IPS-15b (cell line): ENCODE results near the gene NEU4.

Experiments
- H3K27me3 ChIP-seq: one replicate; pipeline ENCODE4 v1.6.1; 2013; ENCODE audit warnings: low read length; ENCODE audit not compliant: control insufficient read depth, insufficient read depth
- H3K36me3 ChIP-seq: one replicate; pipeline ENCODE4 v1.6.1; 2013; ENCODE audit warnings: low read length; ENCODE audit not compliant: control insufficient read depth, insufficient read depth
- H3K4me1 ChIP-seq: one replicate; pipeline ENCODE4 v1.6.1; 2013; ENCODE audit warnings: mild to moderate bottlenecking, low read length; ENCODE audit not compliant: control insufficient read depth, insufficient read depth
- H3K4me3 ChIP-seq: one replicate; pipeline ENCODE4 v1.5.1; 2013; ENCODE audit warnings: low read depth, low read length
- H3K9ac ChIP-seq: one replicate; pipeline ENCODE4 v1.6.1; 2013; ENCODE audit warnings: low read depth, mild to moderate bottlenecking, low read length
- H3K9me3 ChIP-seq: one replicate; pipeline ENCODE4 v1.6.1; 2013; ENCODE audit warnings: mild to moderate bottlenecking, low read length; ENCODE audit not compliant: control insufficient read depth, insufficient read depth

Gene NEU4

GRCh38 chr2:241769819-241770184 is 39.2 kb upstream of the NEU4 start:
- no peaks in the 10 kb centered on the region for H3K9me3 ChIP-seq
- no peaks in the 10 kb centered on the region for H3K36me3 ChIP-seq
- no peak overlapping the region for H3K9ac ChIP-seq
- no peak overlapping the region for H3K4me3 ChIP-seq
- H3K4me1 ChIP-seq, result no peaks in the 10 kb centered on the region
- H3K27me3 ChIP-seq, result no peaks in the 10 kb centered on the region

DNA sequence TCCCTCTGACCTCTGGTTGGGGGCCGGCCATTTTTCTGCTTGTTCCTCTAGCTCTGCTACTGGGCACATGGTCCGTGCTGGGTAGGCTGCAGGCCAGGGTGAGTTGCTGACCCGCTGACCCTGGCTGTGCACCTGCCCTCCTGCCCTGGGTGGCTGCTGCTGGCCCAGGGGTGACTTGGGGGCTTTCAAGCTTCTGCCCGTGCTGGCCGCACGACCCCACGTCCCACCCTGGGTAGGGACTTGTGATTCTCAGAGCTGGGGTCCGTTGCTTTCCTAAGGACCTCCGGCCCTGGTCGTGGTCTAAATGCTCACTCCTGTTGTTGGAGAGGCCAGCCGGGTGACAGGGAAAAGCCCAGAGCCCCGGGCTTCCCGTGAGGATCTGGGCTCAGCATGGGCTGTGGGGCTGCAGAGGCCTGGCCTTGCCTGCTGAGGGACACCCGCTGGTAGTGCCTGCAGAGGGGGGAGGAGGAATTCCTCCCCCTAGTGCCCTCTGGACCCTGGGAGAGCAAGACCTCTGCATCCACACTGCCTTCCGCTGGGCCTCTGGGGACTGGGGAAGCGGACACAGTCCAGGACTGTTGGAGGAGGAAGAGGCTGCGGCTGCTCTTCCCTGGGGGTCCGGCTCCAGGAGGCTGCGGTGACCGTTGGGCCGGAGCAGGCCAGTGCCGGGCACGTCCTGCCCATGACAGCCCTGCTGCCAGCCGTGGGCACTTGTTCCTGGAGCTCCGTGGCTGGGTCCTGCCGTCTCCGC is 38.6 kb upstream of the NEU4 start:
- no peaks in the 10 kb centered on the region for H3K27me3 ChIP-seq
- no peak overlapping the region for H3K9ac ChIP-seq
- no peaks in the 10 kb centered on the region for H3K4me1 ChIP-seq
- H3K36me3 ChIP-seq, result no peaks in the 10 kb centered on the region
- H3K9me3 ChIP-seq, result no peaks in the 10 kb centered on the region
- H3K4me3 ChIP-seq, result no peak overlapping the region

GRCh38 chr2:241770936-241771285 is 38.1 kb upstream of the NEU4 start:
- H3K36me3 ChIP-seq, result no peaks in the 10 kb centered on the region
- H3K4me1 ChIP-seq, result no peaks in the 10 kb centered on the region
- H3K4me3 ChIP-seq, result no peak overlapping the region
- no peak overlapping the region for H3K9ac ChIP-seq
- H3K27me3 ChIP-seq, result no peaks in the 10 kb centered on the region
- no peaks in the 10 kb centered on the region for H3K9me3 ChIP-seq

GRCh38 chr2:241771286-241772062 is 37.5 kb upstream of the NEU4 start:
- no peaks in the 10 kb centered on the region for H3K4me1 ChIP-seq
- H3K9me3 ChIP-seq, result no peaks in the 10 kb centered on the region
- no peaks in the 10 kb centered on the region for H3K36me3 ChIP-seq
- H3K27me3 ChIP-seq, result no peaks in the 10 kb centered on the region
- no peak overlapping the region for H3K4me3 ChIP-seq
- no peak overlapping the region for H3K9ac ChIP-seq

GRCh38 chr2:241772063-241772499 is 36.9 kb upstream of the NEU4 start:
- no peaks in the 10 kb centered on the region for H3K4me1 ChIP-seq
- H3K36me3 ChIP-seq, result no peaks in the 10 kb centered on the region
- H3K9ac ChIP-seq, result no peak overlapping the region
- H3K27me3 ChIP-seq, result no peaks in the 10 kb centered on the region
- no peak overlapping the region for H3K4me3 ChIP-seq
- no peaks in the 10 kb centered on the region for H3K9me3 ChIP-seq

DNA sequence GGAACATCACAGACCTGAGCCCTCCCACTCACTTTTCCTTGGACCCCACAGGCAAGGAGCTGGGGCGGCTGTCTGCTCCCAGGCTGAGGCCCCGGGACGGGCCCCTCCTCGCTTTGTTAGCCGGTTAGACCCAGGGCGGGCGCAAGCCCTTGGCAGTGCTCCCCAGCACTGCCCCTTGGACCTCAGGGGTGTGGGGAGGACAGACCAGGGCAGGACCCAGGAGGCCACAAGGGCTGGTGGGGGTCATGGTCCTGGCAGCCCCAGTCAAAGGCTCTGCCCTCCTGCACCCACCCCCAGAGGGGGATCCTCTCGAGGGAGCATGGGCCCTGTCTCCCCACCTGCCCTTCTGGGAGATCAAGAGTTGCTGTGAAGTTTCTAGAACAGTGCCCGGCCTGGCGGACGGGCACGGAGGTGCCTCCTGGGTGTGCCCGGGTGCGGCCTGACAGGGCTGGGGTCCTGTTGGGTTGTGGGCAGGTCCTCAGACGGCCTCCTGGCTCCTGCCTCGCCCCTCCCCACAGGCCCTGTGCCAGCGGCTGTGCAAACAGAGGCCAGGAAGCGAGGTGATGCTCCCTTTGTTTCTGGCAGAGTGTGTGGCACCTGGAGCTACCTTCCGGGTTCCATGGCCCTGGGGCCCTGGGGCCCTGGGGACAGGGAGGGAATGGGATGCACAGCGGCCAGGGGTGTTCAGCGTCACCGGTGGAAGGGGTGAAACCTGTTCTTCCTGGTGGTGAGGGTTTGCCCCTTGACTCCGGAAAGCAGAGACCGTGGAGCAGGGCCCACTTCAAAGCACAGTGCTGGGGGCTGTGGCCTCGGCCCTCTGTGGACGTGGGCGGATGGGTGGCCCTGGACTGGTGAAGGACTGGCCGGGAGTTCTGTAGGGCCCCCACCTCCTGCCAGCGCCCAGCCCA is 35.2 kb upstream of the NEU4 start:
- Histone ChIP-seq H3K9me3 (no peaks in the 10 kb centered on the region), H3K36me3 (no peaks in the 10 kb centered on the region), H3K27me3 (no peaks in the 10 kb centered on the region), H3K4me1 (no peaks in the 10 kb centered on the region), H3K9ac (no peak overlapping the region), H3K4me3 (no peak overlapping the region)

- Histone ChIP-seq H3K36me3 (no peaks in the 10 kb centered on the region), H3K4me1 (no peaks in the 10 kb centered on the region), H3K27me3 (no peaks in the 10 kb centered on the region), H3K9ac (no peak overlapping the region), H3K9me3 (no peaks in the 10 kb centered on the region), H3K4me3 (no peak overlapping the region)
Measured at GRCh38 chr2:241774419-241775222, 34.4 kb upstream of the NEU4 start.

DNA sequence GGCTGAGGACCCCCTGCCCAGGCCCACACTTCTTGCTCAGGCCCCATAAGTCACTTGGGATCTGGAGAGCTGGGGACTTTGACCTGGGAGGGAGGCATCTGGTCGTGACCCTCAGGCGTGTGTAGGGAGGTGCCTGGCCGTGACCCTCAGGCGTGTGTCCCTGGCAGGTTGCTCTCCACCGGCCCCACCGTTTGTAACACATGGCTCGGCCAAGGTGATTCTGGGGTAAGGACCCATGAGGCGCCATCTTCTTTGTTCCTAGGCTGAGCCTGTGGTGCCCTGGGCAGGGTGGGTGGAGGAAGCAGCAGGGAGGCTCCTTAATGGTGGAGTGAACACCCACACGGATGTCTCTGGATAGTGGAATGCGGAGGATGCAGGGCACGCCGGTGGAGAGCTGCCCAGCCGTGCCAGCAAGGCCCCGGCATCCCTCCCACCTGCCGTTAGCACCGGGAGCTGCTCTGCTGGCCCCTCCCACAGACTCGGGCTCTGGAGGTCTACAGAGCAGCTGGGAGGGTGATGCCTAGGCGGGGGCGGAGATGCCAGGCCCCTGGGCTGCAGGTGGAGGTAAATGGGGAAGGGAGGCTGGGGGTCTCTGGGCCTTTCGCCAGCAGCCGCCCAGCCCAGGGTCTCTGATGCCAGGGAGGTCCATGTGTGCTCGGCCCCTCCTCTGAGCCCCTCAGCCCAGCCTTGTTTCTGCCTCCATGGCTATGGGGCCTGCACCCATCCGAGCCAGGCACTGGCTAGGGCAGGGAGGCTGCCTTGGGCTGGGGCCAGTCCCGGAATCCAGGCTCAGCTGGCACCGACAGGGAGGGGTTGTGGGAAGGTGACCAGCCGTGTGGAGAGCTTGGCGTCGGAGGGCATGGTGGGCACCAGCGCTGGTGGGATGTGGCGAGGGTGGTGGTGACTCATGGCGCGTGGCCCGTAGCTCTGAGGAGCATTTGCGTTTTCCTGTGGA is 33.5 kb upstream of the NEU4 start:
- Histone ChIP-seq H3K27me3 (no peaks in the 10 kb centered on the region), H3K4me1 (no peaks in the 10 kb centered on the region), H3K36me3 (no peaks in the 10 kb centered on the region)

GRCh38 chr2:241776336-241777169 is 32.4 kb upstream of the NEU4 start, which contains the start of gene GAL3ST2:
Gene GAL3ST2 (plus strand): TSS chr2:241776822. CDS start chr2:241776956, 134 bp downstream.
- H3K36me3 ChIP-seq, result no peaks in the 10 kb centered on the region
- no peak within 1 kb of the TSS for H3K9ac ChIP-seq
- no peak within 1 kb of the TSS for H3K4me3 ChIP-seq
- H3K4me1 ChIP-seq, result no peaks in the 10 kb centered on the region
- H3K27me3 ChIP-seq, result no peaks in the 10 kb centered on the region
- H3K9me3 ChIP-seq, result no peaks in the 10 kb centered on the region

More for the DNA sequence above, 33.5 kb upstream of the NEU4 start:
- no peak overlapping the region for H3K9ac ChIP-seq
- no peaks in the 10 kb centered on the region for H3K9me3 ChIP-seq
- H3K4me3 ChIP-seq, result no peak overlapping the region
